Spleen (tissue), 11 donors: Measurements from ENCODE around the gene PAQR8. TPM values are rescaled to one million over a fixed set of nuclear protein-coding genes. Genes with fewer than 3 reads are reported as not detected.

Source experiments
- DNase-seq: peaks from one replicate; pipeline ENCODE4 v3.0.0-alpha.2; 2020
- H3K27ac ChIP-seq, 8 donors: fragments of 200-600 bp; sonication (generic) in 7 of 8; 1 replicate in 4 of 8; 2 replicates in 4 of 8; pipeline versions ENCODE4 v1.5.0 to v1.8.0; 2016 to 2021; ENCODE audit warnings: inconsistent platforms in 4 of 8, mild to moderate bottlenecking in 4 of 8, moderate library complexity in 1 of 8
- H3K27me3 ChIP-seq, 7 donors: fragments of 200-600 bp; sonication (generic) in 6 of 7; replicated peaks in 1 of 7; 1 replicate in 4 of 7; 2 replicates in 3 of 7; pipeline versions ENCODE4 v1.5.0 to v1.8.0; 2016 to 2021; ENCODE audit warnings: inconsistent platforms in 3 of 7, mild to moderate bottlenecking in 1 of 7
- H3K36me3 ChIP-seq, 6 donors: fragments of 200-600 bp; sonication (generic) in 5 of 6; 1 replicate in 4 of 6; 2 replicates in 2 of 6; pipeline versions ENCODE4 v1.5.0 to v1.8.0; 2016 to 2021; ENCODE audit warnings: inconsistent platforms in 2 of 6
- H3K4me1 ChIP-seq, 6 donors: fragments of 200-600 bp; sonication (generic) in 5 of 6; 1 replicate in 3 of 6; 2 replicates in 3 of 6; pipeline versions ENCODE4 v1.5.0 to v1.8.0; 2016 to 2021; ENCODE audit warnings: inconsistent platforms in 3 of 6
- H3K4me3 ChIP-seq, 8 donors: fragments of 200-600 bp; sonication (generic) in 7 of 8; 1 replicate in 4 of 8; 2 replicates in 4 of 8; pipeline versions ENCODE4 v1.5.0 to v1.8.0; 2016 to 2021; ENCODE audit warnings: inconsistent platforms in 4 of 8, mild to moderate bottlenecking in 4 of 8, moderate library complexity in 2 of 8
- H3K9me3 ChIP-seq, 8 donors: fragments of 200-600 bp; sonication (generic) in 7 of 8; 1 replicate in 4 of 8; 2 replicates in 4 of 8; pipeline versions ENCODE4 v1.5.0 to v1.8.0; 2016 to 2021; ENCODE audit warnings: inconsistent platforms in 4 of 8
- POLR2A ChIP-seq, 3 donors: fragments of 450-650 bp; IDR thresholded peaks; one replicate each; pipeline ENCODE4 v1.5.1; 2017; ENCODE audit warnings: antibody characterized with exemption in 3 of 3, mild to moderate bottlenecking in 1 of 3
- POLR2AphosphoS5 ChIP-seq, 3 donors: sonication (generic); formaldehyde crosslinking; IDR thresholded peaks; one replicate each; pipeline ENCODE4 v1.5.1; 2017; ENCODE audit warnings: antibody characterized with exemption in 3 of 3
- WGBS, 5 donors: extraction: QIAGEN DNeasy Blood & Tissue Kit in 3 of 5; methylation state at CpG; one replicate each; pipeline versions ENCODE4 v1.1.5 to v1.1.7; 2013 to 2018; 5-methylcytosine and 5-hydroxymethylcytosine counted together
- intact Hi-C: fragments of 100-400 bp; cut with DNase I; formaldehyde crosslinking; loops from one replicate; pipeline ENCODE4 v1.15.0; 2023; ENCODE audit warnings: low total_unique reads
- polyA plus RNA-seq, 3 donors: library from polyadenylated mRNA; stranded (reverse); fragments of 200-250 nt; gene quantifications; one replicate each; pipeline ENCODE4 v1.2.1, GENCODE V29; 2013
- total RNA-seq, 7 donors: library from RNA; depleted of rRNA in 3 of 7; stranded (reverse); fragments of >200 nt in 3 of 7; fragmentation: NEBNext Ultra II Directional in 4 of 7; extraction: Animal tissue kit (Norgen Biotek cat#: 25700) in 4 of 7; gene quantifications; one replicate each; pipeline versions ENCODE4 v1.1.0 to v1.2.1, GENCODE V29; 2016 to 2021
- TF ChIP-seq, protein P1 (sequence below), 11 experiments: fragments of 200-600 bp in 7 of 11; fragments of 450-650 bp in 4 of 11; sonication (generic) in 4 of 11; IDR thresholded peaks in 8 of 11; conservative IDR thresholded peaks in 3 of 11; 1 replicate in 7 of 11; 2 replicates in 4 of 11; pipeline versions ENCODE4 v1.4.0 to v1.8.0; 2016 to 2021; ENCODE audit warnings: antibody characterized with exemption in 11 of 11, inconsistent platforms in 4 of 11, mild to moderate bottlenecking in 1 of 11
- donor health status: healthy with polysubstance abuse.
- donor health status: DM: no; HTN: no; CAD: no; lungs with moderate emphysema.
- donor health status: DM: no; HTN: no; CAD: no.
- donor health status: Bipolar disorder and iron deficiency.
- donor health status: healthy.
- donor health status: DM: no; HTN: no; CAD: no.
- donor health status: DM: yes; HTN: yes; CAD: no.

PAQR8 gene
- total and polyA plus RNA-seq, 10 donors, result 3.5 to 13.3 (median 9.7) TPM

GRCh38 chr6:52392944-52393343 lies 31.0 kb downstream of the PAQR8 start:
- H3K4me1 ChIP-seq, result peaks cover 17 to 78% (median 39%) of the 10 kb centered on the region in 6 donors
- no peak for DNase-seq
- no peak overlapping the region for H3K4me3 ChIP-seq
- TF ChIP-seq POLR2A (IDR thresholded peaks at IDR 0.05), result no peak
- no peaks in the 10 kb centered on the region for H3K36me3 ChIP-seq
- 37 to 53% (median 50%) methylated on average over 1 of the region's 1 CpG for WGBS, 5 donors
- H3K27me3 ChIP-seq, result no peaks in the 10 kb centered on the region
- H3K9me3 ChIP-seq, result peaks cover 0 to 1% (median 0%) of the 10 kb centered on the region in 8 donors
- intact Hi-C loops, result no loop called here
- H3K27ac ChIP-seq, result peak overlapping the region in 3 of 8 donors; percentile 3 to 87 (median 7)

DNA sequence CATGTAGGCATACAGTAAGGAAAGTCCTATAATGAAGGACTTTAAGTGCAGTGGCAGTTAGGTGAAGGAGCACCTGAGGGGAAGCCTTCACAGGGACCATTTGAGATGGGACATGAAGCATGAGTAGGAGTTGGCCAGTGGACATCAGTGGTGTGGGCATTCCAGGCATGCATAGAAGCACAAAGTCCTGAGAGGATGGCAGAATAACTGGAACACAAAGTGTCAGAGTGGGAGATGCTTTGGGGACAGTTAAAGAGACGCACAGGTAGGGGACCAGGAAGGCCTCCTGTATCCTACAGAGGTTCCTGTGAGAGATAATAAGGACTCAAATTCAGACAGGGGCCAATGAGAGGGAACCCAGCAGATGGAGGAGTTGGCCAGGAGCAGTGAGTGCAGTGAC lies 31.8 kb downstream of the PAQR8 start:
- Histone ChIP-seq H3K27ac (peak overlapping the region in 6 of 8 donors; percentile 22 to 63 (median 44)), H3K4me3 (peak overlapping the region in 1 of 8 donors; percentile 13), H3K36me3 (no peaks in the 10 kb centered on the region), H3K9me3 (no peaks in the 10 kb centered on the region), H3K4me1 (peaks cover 17 to 79% (median 43%) of the 10 kb centered on the region in 6 donors), H3K27me3 (no peaks in the 10 kb centered on the region)
- intact Hi-C loops, result no loop called here
- DNase-seq, result no peak
- TF ChIP-seq, protein P1, sequence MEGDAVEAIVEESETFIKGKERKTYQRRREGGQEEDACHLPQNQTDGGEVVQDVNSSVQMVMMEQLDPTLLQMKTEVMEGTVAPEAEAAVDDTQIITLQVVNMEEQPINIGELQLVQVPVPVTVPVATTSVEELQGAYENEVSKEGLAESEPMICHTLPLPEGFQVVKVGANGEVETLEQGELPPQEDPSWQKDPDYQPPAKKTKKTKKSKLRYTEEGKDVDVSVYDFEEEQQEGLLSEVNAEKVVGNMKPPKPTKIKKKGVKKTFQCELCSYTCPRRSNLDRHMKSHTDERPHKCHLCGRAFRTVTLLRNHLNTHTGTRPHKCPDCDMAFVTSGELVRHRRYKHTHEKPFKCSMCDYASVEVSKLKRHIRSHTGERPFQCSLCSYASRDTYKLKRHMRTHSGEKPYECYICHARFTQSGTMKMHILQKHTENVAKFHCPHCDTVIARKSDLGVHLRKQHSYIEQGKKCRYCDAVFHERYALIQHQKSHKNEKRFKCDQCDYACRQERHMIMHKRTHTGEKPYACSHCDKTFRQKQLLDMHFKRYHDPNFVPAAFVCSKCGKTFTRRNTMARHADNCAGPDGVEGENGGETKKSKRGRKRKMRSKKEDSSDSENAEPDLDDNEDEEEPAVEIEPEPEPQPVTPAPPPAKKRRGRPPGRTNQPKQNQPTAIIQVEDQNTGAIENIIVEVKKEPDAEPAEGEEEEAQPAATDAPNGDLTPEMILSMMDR (IDR thresholded peaks at IDR 0.05 in 8 of 11, conservative IDR thresholded peaks at IDR 0.05 in 3 of 11), result no peak
- TF ChIP-seq POLR2A (IDR thresholded peaks at IDR 0.05) (no peak), POLR2AphosphoS5 (IDR thresholded peaks at IDR 0.05) (no peak)
- 96 to 100% (median 97%) methylated on average over 1 of the region's 1 CpG for WGBS, 5 donors

GRCh38 chr6:52394251-52394666 lies 32.3 kb downstream of the PAQR8 start:
- 55 to 73% (median 64%) methylated on average over 4 of the region's 4 CpGs for WGBS, 5 donors
- DNase-seq, result no peak
- Histone ChIP-seq H3K4me1 (peaks cover 19 to 79% (median 43%) of the 10 kb centered on the region in 6 donors), H3K9me3 (no peaks in the 10 kb centered on the region), H3K27me3 (no peaks in the 10 kb centered on the region), H3K27ac (peak overlapping the region in 7 of 8 donors; percentile 3 to 63 (median 42)), H3K36me3 (no peaks in the 10 kb centered on the region), H3K4me3 (peak overlapping the region in 1 of 8 donors; percentile 13)
- TF ChIP-seq POLR2AphosphoS5 (IDR thresholded peaks at IDR 0.05) (no peak), POLR2A (IDR thresholded peaks at IDR 0.05) (no peak)
- TF ChIP-seq, protein P1 (IDR thresholded peaks at IDR 0.05 in 8 of 11, conservative IDR thresholded peaks at IDR 0.05 in 3 of 11), result no peak
- intact Hi-C loops, result no loop called here

DNA sequence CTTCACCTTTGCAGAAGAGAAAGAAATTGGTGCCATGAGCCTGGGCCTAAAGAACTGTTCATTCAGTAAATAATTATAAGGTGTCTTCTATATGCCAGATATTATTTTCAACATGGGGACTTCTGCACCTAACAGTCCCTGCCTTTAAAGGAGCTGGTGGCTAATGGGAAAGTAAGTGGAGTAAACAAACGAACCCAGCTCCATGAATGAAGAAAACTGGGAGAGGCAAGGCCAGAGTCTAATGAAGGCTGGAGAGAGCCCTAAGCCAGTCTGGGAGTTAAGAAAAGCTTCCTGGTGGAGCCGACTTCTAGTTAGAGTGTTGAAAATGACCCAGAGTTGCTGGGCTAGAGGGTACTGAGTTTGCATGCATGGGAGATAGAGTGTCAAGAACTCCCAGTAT lies 34.0 kb downstream of the PAQR8 start:
- TF ChIP-seq POLR2A (IDR thresholded peaks at IDR 0.05) (no peak), POLR2AphosphoS5 (IDR thresholded peaks at IDR 0.05) (no peak)
- TF ChIP-seq, protein P1 (IDR thresholded peaks at IDR 0.05 in 8 of 11, conservative IDR thresholded peaks at IDR 0.05 in 3 of 11), result no peak
- peaks cover 3 to 75% (median 34%) of the 10 kb centered on the region in 6 donors for H3K4me1 ChIP-seq
- H3K9me3 ChIP-seq, result no peaks in the 10 kb centered on the region
- no peak for DNase-seq
- WGBS, 5 donors, result 88 to 99% (median 94%) methylated on average over 2 of the region's 2 CpGs
- no peak overlapping the region for H3K4me3 ChIP-seq
- H3K36me3 ChIP-seq, result no peaks in the 10 kb centered on the region
- intact Hi-C loops, result loop anchor here (5.0 kb wide), 1 partner anchor 114 kb away; the partner anchor contains the start of gene MCM3
- H3K27ac ChIP-seq, result peak overlapping the region in 1 of 8 donors; percentile 71
- no peaks in the 10 kb centered on the region for H3K27me3 ChIP-seq
